ENCODE data around the gene CCDC180. TPM values are rescaled to one million over a fixed set of nuclear protein-coding genes. Genes with fewer than 3 reads are reported as not detected.

CCDC180 gene
- total RNA-seq, 2 experiments from 2014 or later: 6.6 to 7.1 TPM

- Mint-ChIP-seq H3K4me3 (no peak overlapping the region), H3K36me3 (ENCODE audit: low read depth) (peaks cover 53% of the 10 kb centered on the region), H3K27me3 (no peaks in the 10 kb centered on the region), H3K27ac (no peak overlapping the region), H3K9me3 (no peaks in the 10 kb centered on the region), H3K4me1 (ENCODE audit: low read depth) (no peaks in the 10 kb centered on the region)
- Histone ChIP-seq H3K27ac (ENCODE audit: low read depth in 1 of 2, low read length in 2 of 2) (no peak overlapping the region), H3K4me1 (ENCODE audit: insufficient read depth, low read length) (no peaks in the 10 kb centered on the region), H3K9me3 (ENCODE audit: control insufficient read depth in 1 of 2, insufficient read depth in 1 of 2, low read length in 2 of 2) (no peaks in the 10 kb centered on the region), H3K36me3 (ENCODE audit: insufficient read depth, low read length) (peaks cover 3% of the 10 kb centered on the region), H3K4me3 (ENCODE audit: low read length) (no peak overlapping the region), H3K27me3 (ENCODE audit: control insufficient read depth in 1 of 2, insufficient read depth in 2 of 2, low read length in 2 of 2) (no peaks in the 10 kb centered on the region)
- intact Hi-C loops (cut with DNase I, micrococcal nuclease): no loop called here
- ATAC-seq (ENCODE audit: poor library complexity) (no peak), DNase-seq (no peak)
- CTCF ChIA-PET: no interaction called here
- POLR2A ChIA-PET: no interaction called here
- TF ChIP-seq CTCF (IDR thresholded peaks at IDR 0.05): no peak
Observed at GRCh38 chr9:97349400-97349799, 41.9 kb downstream of the CCDC180 start.

- no peak for DNase-seq
- Histone ChIP-seq H3K27me3 (ENCODE audit: control insufficient read depth in 1 of 2, insufficient read depth in 2 of 2, low read length in 2 of 2) (no peaks in the 10 kb centered on the region), H3K27ac (ENCODE audit: low read depth in 1 of 2, low read length in 2 of 2) (no peak overlapping the region), H3K4me3 (ENCODE audit: low read length) (no peak overlapping the region), H3K36me3 (ENCODE audit: insufficient read depth, low read length) (peaks cover 5% of the 10 kb centered on the region), H3K9me3 (ENCODE audit: control insufficient read depth in 1 of 2, insufficient read depth in 1 of 2, low read length in 2 of 2) (no peaks in the 10 kb centered on the region), H3K4me1 (ENCODE audit: insufficient read depth, low read length) (no peaks in the 10 kb centered on the region)
- H3K4me1 Mint-ChIP-seq (ENCODE audit: low read depth): no peaks in the 10 kb centered on the region
- H3K27me3 Mint-ChIP-seq: no peaks in the 10 kb centered on the region
- H3K36me3 Mint-ChIP-seq (ENCODE audit: low read depth): peaks cover 33% of the 10 kb centered on the region
- TF ChIP-seq CTCF (IDR thresholded peaks at IDR 0.05): no peak
- ChIA-PET CTCF (no interaction called here), POLR2A (no interaction called here)
- H3K27ac Mint-ChIP-seq: no peak overlapping the region
- no peaks in the 10 kb centered on the region for H3K9me3 Mint-ChIP-seq
- ATAC-seq (ENCODE audit: poor library complexity): no peak
- no peak overlapping the region for H3K4me3 Mint-ChIP-seq
- intact Hi-C loops (cut with DNase I, micrococcal nuclease): no loop called here
Observed at GRCh38 chr9:97354637-97355036, 47.2 kb downstream of the CCDC180 start.

GRCh38 chr9:97357056-97357455 lies 49.6 kb downstream of the CCDC180 start:
- Histone ChIP-seq H3K4me1 (ENCODE audit: insufficient read depth, low read length) (no peaks in the 10 kb centered on the region), H3K36me3 (ENCODE audit: insufficient read depth, low read length) (peaks cover 5% of the 10 kb centered on the region), H3K9me3 (ENCODE audit: control insufficient read depth in 1 of 2, insufficient read depth in 1 of 2, low read length in 2 of 2) (no peaks in the 10 kb centered on the region), H3K4me3 (ENCODE audit: low read length) (no peak overlapping the region), H3K27ac (ENCODE audit: low read depth in 1 of 2, low read length in 2 of 2) (no peak overlapping the region), H3K27me3 (ENCODE audit: control insufficient read depth in 1 of 2, insufficient read depth in 2 of 2, low read length in 2 of 2) (no peaks in the 10 kb centered on the region)
- H3K27ac Mint-ChIP-seq: no peak overlapping the region
- ChIA-PET POLR2A (no interaction called here), CTCF (no interaction called here)
- no peaks in the 10 kb centered on the region for H3K4me1 Mint-ChIP-seq (ENCODE audit: low read depth)
- no peaks in the 10 kb centered on the region for H3K27me3 Mint-ChIP-seq
- H3K36me3 Mint-ChIP-seq (ENCODE audit: low read depth): peaks cover 28% of the 10 kb centered on the region
- no peak for TF ChIP-seq CTCF (IDR thresholded peaks at IDR 0.05)
- no peak for ATAC-seq (ENCODE audit: poor library complexity)
- DNase-seq: no peak
- intact Hi-C loops (cut with DNase I, micrococcal nuclease): no loop called here
- H3K9me3 Mint-ChIP-seq: no peaks in the 10 kb centered on the region
- no peak overlapping the region for H3K4me3 Mint-ChIP-seq

Other genes with a start within 250 kb of the CCDC180 start
- 1 to 10 TPM; 3.3 to 3.6 TPM for gene TDRD7, start 104.4 kb downstream of the CCDC180 start, total RNA-seq
- under 1 TPM; 0.20 to 0.47 TPM for gene TMOD1, start 194.0 kb downstream of the CCDC180 start, total RNA-seq